ENCODE results near the gene WDFY3. TPM values are rescaled to one million over a fixed set of nuclear protein-coding genes. Genes with fewer than 3 reads are reported as not detected.

The WDFY3 gene
- total and polyA plus RNA-seq, 2 experiments from 2014 or later = 8.0 to 89.0 TPM

GRCh38 chr4:84908876-84909275 lies 57.6 kb downstream of the WDFY3 start:
- Histone ChIP-seq H3K27ac (ENCODE audit: low read depth) (no peak overlapping the region), H3K79me2 (replicated peaks; ENCODE audit: insufficient read depth) (peaks cover 54% of the 10 kb centered on the region), H3K27me3 (ENCODE audit: insufficient read depth) (no peaks in the 10 kb centered on the region), H3K4me3 (no peak overlapping the region), H3K36me3 (ENCODE audit: insufficient read depth) (no peaks in the 10 kb centered on the region), H3K4me1 (ENCODE audit: insufficient read depth) (peaks cover 28% of the 10 kb centered on the region), H3K9me2 (ENCODE audit: insufficient read depth) (no peaks in the 10 kb centered on the region), H3K4me2 (no peak overlapping the region), H2AFZ (no peak overlapping the region), H3F3A (replicated peaks; ENCODE audit: low read depth) (no peaks in the 10 kb centered on the region), H4K20me1 (replicated peaks; ENCODE audit: insufficient read depth) (0 out of 2 replicates have a peak, but pooled peaks cover 3% of the 10 kb centered on the region)
- Mint-ChIP-seq H3K36me3 (ENCODE audit: low read depth) (peaks cover 23% of the 10 kb centered on the region), H3K4me1 (peaks cover 34% of the 10 kb centered on the region), H3K4me3 (no peak overlapping the region), H3K9me3 (no peaks in the 10 kb centered on the region; the same call in 2 of the 3 replicates), H3K27ac (no peak overlapping the region; the same call in 1 of the 2 replicates), H3K27me3 (ENCODE audit: insufficient read depth, low read depth, poor library complexity) (no peaks in the 10 kb centered on the region)
- ATAC-seq (no peak), DNase-seq (ENCODE audit: low spot score) (no peak)
- TF ChIP-seq NANOG (IDR thresholded peaks at IDR 0.05; ENCODE audit: borderline replicate concordance) = no peak
- TF ChIP-seq ETS1 (IDR thresholded peaks at IDR 0.05) = no peak
- TF ChIP-seq POLR2AphosphoS5 (IDR thresholded peaks at IDR 0.05; ENCODE audit: low read depth) = no peak
- no peak for TF ChIP-seq CTCF (conservative IDR thresholded peaks at IDR 0.05; ENCODE audit: low read depth in 2 of 2)
- no peak for TF ChIP-seq EZH2 (IDR thresholded peaks at IDR 0.05; ENCODE audit: low read depth, unreplicated experiment)
- TF ChIP-seq ZNF331 (CRISPR knock-in tag; IDR thresholded peaks at IDR 0.05; ENCODE audit: low read depth) = no peak
- no peak for TF ChIP-seq EZH2phosphoT487 (IDR thresholded peaks at IDR 0.05; ENCODE audit: unreplicated experiment)
- TF ChIP-seq ZNF462 (CRISPR knock-in tag; IDR thresholded peaks at IDR 0.05) = no peak
